CD4-positive, alpha-beta T cell treated with Interleukin-15 for 4 hours (primary cell): Measurements from ENCODE around the gene SYTL2.

ENCODE experiments used
- DNase-seq: peaks from one replicate; pipeline ENCODE4 v3.0.0-alpha.2; 2020; ENCODE audit warnings: low spot score

SYTL2 gene

DNA sequence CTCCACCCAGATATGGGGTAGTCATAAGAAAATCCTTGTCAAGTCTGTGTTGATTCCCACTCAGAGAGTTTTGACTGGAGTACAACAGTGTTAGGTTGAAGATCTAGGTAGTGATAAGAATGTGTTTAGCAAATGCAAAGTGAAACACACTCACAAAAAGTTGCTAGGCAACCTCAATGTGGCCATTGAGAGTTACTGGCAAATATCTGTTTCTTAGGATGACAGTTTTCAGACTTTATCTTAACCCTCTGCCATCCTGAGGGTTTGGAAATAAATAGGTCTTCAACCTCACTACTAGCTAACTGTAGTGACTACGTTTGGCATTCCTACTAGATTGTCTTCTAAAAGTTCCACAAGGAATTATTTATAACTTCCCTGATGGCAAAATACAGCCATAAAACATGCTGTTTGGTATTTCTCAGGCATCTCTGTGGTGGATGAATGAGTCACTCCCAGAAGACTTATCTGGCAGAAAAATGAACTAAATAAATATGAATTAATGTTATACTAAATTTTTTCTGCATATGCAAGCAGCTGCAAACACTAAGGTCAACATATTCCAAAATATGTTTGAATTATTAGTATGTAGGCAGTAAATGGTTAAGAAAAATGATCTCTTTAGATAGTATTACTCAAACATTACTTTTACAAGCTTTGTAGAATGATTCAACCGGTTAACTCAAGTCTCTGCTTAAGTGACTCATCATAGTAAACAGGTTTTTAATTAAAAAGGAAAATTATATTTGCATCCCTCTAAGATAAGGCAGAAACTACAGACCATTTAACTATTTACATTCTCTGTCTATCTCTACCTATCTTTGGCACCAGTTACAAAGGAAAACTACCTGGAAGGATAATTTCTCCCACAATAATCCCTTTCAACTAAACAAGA lies 17.1 kb upstream of the SYTL2 start:
- DNase-seq = peak; percentile 68

DNA sequence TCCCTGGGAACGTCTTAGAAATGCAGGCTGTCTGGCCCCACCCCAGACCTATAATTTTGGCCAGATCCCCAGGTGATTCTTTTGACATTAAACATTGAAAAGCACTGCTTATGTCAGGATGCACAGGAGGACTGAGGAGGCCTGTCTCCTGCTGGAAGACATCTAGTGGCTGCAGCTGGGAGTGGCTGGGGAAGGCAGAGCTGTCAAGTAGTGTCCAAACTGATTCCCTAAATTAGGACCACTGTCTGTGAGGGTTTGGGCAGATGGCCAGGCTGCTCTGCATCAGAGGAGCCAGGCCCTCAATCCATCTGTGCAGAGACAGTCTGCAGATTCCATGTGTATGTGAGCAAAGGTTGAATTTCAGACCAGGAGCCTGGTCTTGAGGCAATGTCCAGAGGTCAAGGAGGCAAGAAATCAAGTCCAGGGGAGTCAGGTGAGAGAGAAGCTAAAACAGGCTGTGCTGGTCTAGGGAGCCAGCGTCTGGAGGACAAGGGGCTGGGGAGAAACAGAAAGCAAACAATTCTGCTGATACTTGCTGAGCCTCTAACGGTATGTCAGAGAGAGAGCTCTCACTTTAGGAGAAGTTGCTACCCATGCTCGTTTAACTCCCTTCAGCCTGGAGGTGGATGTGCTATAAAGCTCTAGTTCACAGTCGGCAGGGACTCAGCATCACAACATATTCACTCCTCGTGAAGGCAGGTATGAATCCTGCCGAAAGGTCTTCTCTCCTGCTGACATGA lies 15.3 kb upstream of the SYTL2 start:
- no peak for DNase-seq

GRCh38 chr11:85825616-85826015 lies 14.7 kb upstream of the SYTL2 start:
- DNase-seq = no peak

GRCh38 chr11:85823816-85824215 lies 12.9 kb upstream of the SYTL2 start:
- DNase-seq = peak; percentile 86

DNA sequence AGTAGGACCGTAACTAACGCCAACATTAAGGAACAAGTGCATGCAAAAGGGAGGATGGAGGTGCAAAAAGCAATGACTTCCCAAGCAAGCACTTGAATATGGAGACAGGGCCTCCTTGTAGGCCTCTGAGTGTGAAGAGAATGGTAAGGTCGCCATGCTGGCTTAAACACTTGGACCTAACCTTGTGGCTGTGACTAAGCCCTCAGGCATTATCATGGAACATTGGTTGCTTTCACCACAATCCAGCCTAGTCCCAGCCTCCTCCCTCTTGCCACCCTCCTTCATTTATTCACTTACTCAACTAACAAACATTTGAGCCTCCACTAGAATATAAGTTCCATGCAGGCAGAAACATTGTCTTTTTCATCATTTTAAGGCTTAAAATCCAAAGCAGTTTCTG lies 11.9 kb upstream of the SYTL2 start:
- no peak for DNase-seq

DNA sequence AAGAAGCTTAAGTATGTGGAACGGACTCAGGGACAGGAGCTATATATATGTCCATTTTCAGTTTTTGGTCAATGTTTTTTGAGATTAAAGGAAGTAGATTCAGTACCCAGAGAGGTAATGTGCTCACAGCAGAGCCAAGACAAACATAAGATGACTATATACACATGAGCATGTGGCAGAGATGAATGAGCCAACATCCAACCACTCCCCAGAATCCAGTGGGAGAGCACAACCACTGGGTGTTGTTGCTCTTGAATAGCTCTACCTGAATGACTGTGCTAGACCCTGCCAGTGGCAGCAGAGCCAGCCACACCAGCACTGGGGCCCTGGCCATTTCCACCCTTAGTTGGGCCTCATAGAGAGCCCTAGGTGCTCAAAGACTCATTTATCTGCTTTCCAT lies 10.7 kb upstream of the SYTL2 start:
- no peak for DNase-seq

- DNase-seq = no peak
Measured at GRCh38 chr11:85819441-85819840, 8.5 kb upstream of the SYTL2 start.

- DNase-seq = no peak
Measured at GRCh38 chr11:85815186-85815931, 4.4 kb upstream of the SYTL2 start.

DNA sequence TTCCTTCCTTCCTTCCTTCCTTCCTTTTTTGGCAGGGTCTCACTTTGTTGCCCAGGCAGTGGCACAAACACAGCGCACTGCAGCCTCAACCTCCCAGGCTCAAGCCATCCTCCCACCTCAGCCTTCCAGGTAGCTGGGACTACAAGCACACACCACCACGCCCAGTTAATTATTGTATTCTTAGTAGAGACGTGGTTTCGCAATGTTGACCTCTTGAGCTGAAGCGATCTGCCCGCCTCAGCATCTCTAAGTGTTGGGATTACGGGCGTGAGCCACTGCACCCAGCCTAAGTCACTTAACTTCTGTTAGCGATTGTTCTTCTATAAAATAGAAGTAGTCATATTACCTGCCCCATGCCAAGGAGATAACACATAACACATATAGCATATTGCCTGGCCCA lies 2.8 kb upstream of the SYTL2 start:
- DNase-seq = no peak

- no peak for DNase-seq
Measured at GRCh38 chr11:85811624-85812023, 683 bp upstream of the SYTL2 start.

GRCh38 chr11:85810521-85810870 lies 445 bp downstream of the SYTL2 start:
- no peak for DNase-seq

DNA sequence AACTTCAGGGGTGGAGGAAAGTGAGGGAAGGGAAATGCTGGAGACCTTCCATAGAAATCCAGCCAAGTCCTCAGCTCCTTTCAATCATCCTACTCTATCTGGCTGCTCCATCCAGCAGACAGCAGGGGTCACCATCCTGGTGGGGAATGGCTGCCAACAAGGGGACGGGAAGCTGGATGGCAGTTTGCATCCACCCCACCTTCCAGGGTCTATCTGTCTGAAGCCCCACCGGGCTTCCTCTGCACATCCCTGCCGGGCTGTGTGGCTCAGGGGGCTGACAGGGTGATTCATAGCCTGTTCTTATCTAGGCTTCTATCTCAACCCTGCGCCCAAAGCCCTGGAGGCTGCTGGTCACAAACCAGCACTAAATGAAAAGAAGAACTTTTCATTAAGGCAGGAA lies 1.1 kb downstream of the SYTL2 start:
- peak; percentile 31 for DNase-seq

GRCh38 chr11:85809191-85809590 lies 1.8 kb downstream of the SYTL2 start:
- DNase-seq = no peak

DNA sequence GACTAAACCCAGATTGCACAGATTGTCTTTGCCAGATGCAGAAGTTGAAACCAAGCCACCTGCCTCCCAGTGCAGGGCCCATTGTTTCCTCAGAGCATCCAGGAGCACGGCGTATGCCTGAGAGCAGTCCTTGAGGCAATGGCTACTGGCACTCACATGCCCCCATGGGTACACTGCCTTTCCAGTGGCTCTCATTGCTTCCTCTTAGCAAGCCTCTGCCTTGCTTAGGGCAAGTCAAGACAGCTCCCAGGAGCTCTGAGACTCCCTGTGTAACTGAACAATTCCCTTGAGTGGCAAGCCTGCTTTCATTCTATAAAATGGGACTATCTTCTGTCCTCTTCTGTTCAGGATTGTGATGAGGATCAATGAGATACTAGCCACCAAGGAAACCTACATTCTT lies 4.1 kb downstream of the SYTL2 start:
- no peak for DNase-seq

- no peak for DNase-seq
Measured at GRCh38 chr11:85806016-85806415, 4.9 kb downstream of the SYTL2 start.

- no peak for DNase-seq
Measured at GRCh38 chr11:85805387-85805786, 5.6 kb downstream of the SYTL2 start.

GRCh38 chr11:85803920-85804319 lies 7.0 kb downstream of the SYTL2 start:
- DNase-seq = no peak

- DNase-seq = no peak
Measured at GRCh38 chr11:85803303-85803702, 7.6 kb downstream of the SYTL2 start.

DNA sequence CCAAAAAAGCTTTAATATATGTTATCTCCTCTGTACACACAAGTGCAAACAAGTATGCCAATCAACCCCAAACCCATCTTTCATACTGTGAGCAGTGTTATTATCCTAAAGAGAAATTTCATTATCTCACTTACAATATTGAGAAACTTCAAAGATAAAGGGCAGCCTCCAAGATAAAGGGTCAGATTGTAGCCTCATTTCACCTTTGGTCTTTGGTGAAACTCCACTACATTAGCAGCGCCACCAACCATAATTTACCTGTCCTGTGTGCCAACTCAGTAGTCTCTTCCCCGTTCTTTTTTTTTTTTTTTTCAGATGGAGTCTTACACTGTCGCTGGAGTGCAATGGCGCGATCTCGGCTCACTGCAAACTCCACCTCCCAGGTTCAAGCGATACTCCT lies 9.4 kb downstream of the SYTL2 start:
- no peak for DNase-seq

DNA sequence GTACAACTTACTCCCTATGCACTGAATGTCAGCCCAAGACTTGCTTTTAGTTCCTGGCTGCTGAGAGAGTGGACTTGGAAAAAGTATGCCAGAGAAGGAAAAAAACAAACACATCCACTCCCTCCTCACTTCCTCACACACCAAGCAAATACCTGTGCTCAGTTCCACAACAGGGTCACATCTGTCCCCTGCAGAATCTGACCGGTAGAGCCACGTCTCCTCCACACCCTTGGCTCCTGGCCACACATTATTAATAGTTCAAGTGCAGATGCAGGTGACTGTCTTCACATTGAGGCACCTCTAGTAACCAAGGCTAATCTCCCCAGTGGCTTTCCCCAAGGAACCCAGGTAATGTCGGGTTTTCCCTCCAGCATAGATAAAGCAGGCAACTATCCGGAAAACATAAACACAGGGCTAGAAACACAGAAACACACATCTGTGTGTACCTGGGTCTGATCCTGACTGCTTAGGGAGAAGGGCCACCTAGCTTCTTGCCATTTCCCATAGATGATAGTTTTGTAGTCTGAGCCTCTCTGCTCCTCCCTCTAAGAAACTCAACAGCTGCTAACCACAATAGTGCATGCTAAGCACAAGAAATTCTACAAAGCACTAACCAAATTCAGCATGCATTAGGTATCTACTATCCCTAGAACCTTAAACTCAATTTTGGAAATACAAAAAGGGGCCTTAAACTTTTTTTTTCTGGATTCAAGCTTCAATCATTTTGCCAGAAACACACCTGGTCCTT lies 10.2 kb downstream of the SYTL2 start:
- DNase-seq = no peak

DNA sequence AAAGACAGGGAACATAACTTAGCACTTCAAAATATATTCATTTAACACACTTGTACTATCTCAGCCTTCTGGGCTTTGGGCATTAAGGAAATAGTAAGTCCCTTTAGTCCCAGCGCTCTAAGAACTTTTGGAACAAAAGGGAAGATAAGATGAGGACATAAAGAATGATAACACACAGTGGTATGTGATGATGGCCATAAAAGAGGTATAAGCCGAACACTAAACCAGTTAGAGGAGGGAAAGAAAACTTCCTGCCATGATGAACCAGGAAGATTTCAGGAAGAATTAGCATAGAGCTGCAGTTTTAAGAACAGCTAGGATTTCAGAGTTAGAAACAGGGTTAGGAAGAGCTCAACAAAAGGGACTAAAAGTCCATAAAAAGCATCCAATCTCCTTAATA lies 11.8 kb downstream of the SYTL2 start:
- DNase-seq = no peak

DNA sequence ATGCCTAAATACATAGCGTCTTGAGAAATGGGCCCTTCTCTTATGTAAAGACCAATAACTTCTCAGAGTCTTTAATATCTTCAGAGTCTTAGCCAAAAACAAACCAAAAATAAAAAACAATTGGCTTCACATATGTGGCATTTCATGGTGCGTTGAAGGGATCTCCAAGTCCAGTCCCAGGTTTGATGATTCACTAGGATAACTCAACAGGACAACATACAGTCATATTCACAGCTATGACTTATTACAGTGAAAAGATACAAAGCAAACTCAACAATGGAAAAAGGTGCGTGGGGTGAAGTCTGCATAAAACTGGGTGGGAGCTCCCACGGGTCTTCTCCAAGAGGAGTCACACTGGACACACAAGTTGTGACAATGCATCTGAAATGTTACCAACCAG lies 12.6 kb downstream of the SYTL2 start:
- no peak for DNase-seq
